H7 (cell line): Measurements from ENCODE around the gene CCDC39. TPM values are rescaled to one million over a fixed set of nuclear protein-coding genes. Genes with fewer than 3 reads are reported as not detected.
"Not testable (repeated sequence)": the region's sequence is repeated elsewhere in the genome, so short reads cannot be mapped to it uniquely, and the experiment has no call there.

ENCODE experiments used
- DNase-seq: peaks from one replicate; pipeline ENCODE4 v3.0.0; 2012
- H3K27me3 ChIP-seq: 2 replicates; pipeline ENCODE4 v1.6.0; 2011; ENCODE audit warnings: mild to moderate bottlenecking, low read length; ENCODE audit not compliant: control insufficient read depth, insufficient read depth
- H3K36me3 ChIP-seq: replicated peaks from 2 replicates; pipeline ENCODE4 v1.5.1; 2011; ENCODE audit warnings: low read length; ENCODE audit not compliant: control insufficient read depth, insufficient read depth
- H3K4me3 ChIP-seq: 2 replicates; pipeline ENCODE4 v1.5.1; 2011; ENCODE audit warnings: low read depth, mild to moderate bottlenecking, control low read depth, low read length, moderate library complexity; ENCODE audit not compliant: insufficient read depth
- total RNA-seq: library from RNA; depleted of rRNA; stranded (reverse); fragments of >200 nt; shearing (Covaris generic); gene quantifications from 2 replicates; pipeline ENCODE4 v1.2.3, GENCODE V29; 2014

CCDC39 gene
- total RNA-seq, 1 experiment from 2014 or later: 0.07 TPM

DNA sequence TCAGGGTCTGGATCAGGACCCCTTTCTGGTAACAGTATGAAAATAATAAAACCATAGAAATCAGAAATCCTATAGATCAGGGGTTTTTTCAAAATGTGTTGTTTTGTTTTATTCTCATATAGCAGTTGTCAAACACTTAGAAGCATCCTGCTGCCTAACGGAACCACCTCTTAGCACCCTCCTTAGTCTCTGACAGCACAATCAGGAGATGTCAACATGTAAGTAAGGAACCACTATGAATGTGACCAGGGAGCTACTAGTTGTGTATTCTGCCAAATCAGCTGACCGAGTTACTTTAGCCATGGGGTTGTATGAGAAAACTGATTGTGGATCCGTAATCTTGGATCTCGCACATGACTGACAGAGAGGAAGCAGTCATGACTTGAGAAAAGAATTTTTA, 22.2 kb downstream of the CCDC39 start:
- H3K27me3 ChIP-seq: no peaks in the 10 kb centered on the region
- H3K4me3 ChIP-seq: no peak overlapping the region
- H3K36me3 ChIP-seq: no peaks in the 10 kb centered on the region
- no peak for DNase-seq

DNA sequence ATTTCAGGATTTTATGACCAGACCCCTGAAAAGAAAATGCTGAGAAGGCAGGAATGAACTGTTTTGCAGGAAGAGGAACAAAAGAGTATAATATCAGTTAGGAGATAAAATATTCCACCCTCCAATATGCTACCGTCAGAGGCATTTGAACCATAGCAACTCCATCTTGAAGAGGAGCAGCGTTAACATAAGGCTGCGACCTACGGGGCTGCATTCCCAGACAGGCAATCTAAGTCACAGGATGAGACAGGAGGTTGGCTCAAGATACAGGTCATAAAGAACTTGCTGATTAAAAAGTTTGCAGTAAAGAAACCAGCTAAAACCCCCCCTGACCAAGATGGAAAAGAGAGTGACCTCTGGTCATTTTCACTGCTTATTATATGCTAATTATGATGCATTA, 22.9 kb downstream of the CCDC39 start:
- no peak overlapping the region for H3K4me3 ChIP-seq
- H3K36me3 ChIP-seq: no peaks in the 10 kb centered on the region
- no peaks in the 10 kb centered on the region for H3K27me3 ChIP-seq
- no peak for DNase-seq

DNA sequence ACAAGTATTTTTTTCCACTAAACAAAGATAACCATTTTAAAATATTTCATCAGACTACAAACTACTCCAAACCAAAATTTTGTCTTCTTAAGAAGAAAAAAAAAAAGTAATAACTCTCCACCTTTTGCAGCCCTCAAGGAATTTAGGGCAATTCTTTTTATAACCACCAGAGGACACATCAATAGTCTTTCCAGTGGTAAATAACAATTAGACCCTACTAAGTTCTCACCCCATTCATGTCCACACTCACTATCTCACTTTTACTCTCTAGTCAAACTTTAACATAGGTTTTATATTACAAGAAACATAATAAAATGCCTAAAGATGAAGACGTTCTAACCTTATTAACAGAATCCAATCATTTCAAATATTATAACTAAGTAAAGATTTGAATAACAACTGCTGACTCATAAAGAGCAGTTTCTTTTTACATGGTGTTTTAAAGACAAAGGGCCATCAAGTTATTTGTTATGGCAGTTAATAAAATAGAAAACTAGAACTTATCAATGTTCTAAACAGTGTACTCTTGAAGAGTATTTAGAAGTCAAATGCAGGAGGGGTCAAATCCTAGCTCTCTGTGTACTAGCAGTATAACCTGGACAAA, 33.0 kb downstream of the CCDC39 start:
- Histone ChIP-seq H3K36me3 (no peaks in the 10 kb centered on the region), H3K4me3 (no peak overlapping the region), H3K27me3 (no peaks in the 10 kb centered on the region)
- peak; percentile 29 for DNase-seq

DNA sequence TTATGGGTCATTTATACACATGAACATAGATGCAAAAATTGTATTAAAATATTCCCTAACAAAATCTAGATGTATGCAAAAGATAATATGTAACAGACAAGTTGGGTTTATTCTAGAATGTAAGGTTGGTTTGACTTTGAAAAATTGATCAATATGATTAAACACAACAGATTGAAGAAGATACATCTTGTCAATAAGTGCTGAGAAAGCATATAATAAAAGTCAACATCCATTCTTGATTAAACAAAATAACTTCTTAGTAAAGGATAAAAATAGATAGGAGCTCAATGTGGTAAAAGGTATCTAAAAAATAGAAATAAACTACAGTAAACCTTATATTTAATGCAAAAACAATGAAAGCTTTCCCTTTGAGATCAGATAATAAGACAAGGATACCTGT, 38.3 kb downstream of the CCDC39 start:
- no peaks in the 10 kb centered on the region for H3K36me3 ChIP-seq
- no peaks in the 10 kb centered on the region for H3K27me3 ChIP-seq
- H3K4me3 ChIP-seq: no peak overlapping the region
- no peak for DNase-seq

DNA sequence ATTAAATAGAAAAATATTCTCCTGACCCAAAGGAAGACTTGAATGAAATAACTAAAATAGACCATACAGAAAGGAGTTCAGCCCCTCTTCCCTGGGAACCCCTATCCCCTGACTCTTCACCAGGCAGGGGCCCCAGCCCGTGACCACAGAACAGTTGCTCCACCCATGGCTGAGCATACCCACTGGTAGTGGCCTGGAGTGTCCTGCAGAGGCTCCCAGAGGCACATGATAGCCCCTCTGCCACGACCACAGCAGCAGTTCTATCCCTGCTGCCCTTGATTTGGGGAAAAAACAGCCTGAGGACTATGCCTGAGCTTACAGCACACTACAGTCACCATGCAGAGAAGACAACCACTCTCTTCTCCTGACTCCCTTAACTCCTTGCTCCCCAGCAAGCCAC, 45.6 kb downstream of the CCDC39 start:
- no peaks in the 10 kb centered on the region for H3K27me3 ChIP-seq
- peak; percentile 7 for DNase-seq
- H3K36me3 ChIP-seq: no peaks in the 10 kb centered on the region
- H3K4me3 ChIP-seq: no peak overlapping the region

DNA sequence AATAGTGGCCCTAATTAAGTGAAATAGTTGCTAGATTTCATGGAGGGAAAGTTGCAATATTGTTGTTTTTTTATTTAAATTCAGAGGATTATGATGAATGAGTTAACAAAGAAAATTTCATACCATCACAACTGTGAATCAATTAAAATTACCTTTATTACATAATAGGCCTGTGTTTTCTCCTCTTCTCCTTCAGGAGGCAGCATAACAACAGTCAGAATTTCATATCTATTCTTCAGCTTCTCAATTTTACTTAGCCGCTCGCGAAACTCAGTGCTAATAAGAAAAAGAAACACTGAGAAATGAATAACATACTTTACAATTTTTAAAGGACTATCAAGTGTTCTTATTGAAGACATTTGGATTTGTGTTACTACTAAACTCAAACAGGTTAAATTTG, 48.0 kb downstream of the CCDC39 start:
- no peaks in the 10 kb centered on the region for H3K36me3 ChIP-seq
- no peaks in the 10 kb centered on the region for H3K27me3 ChIP-seq
- no peak for DNase-seq
- H3K4me3 ChIP-seq: no peak overlapping the region

DNA sequence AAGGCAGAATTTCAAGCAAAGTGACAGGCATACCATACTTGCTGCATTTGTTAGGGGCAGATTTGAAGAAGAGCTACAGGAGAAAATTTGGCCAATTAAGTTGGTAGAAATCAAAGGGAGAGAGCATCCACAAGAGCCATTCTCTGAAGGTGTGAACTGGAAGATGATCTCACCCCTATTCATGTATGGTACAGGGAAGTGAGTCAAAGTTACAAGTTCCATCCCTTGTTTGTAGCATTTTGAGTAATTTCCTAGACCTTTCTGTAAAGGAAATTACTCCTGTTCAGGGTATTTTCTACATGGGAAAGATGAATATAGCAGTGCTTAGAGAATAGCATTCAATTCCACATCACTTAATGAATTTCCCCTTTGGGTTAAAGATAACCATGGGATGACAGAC, 48.9 kb downstream of the CCDC39 start:
- Histone ChIP-seq H3K36me3 (no peaks in the 10 kb centered on the region; the same call in 1 of the 2 replicates), H3K4me3 (no peak overlapping the region), H3K27me3 (no peaks in the 10 kb centered on the region)
- no peak for DNase-seq

DNA sequence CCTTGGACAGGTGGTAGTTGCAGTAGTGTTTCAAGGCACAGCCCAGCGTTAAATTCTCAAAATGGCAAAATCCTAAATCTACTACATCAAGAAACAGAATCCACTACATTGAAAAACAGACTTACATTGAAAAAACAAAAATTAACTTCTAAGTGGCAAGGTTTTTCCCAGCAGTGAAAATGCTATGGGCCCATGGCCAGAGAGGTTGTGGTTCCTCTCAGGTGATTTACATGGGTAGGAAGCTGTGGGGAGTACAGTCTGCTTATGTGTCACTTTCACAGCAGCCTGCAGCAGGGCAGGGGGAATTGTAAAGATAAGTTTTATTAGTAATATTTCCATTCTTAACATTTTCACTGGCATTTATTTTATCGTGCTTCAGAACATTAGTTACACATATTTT, 52.4 kb downstream of the CCDC39 start:
- H3K36me3 ChIP-seq: no peaks in the 10 kb centered on the region; the same call in 1 of the 2 replicates
- no peak for DNase-seq
- no peak overlapping the region for H3K4me3 ChIP-seq
- no peaks in the 10 kb centered on the region for H3K27me3 ChIP-seq

DNA sequence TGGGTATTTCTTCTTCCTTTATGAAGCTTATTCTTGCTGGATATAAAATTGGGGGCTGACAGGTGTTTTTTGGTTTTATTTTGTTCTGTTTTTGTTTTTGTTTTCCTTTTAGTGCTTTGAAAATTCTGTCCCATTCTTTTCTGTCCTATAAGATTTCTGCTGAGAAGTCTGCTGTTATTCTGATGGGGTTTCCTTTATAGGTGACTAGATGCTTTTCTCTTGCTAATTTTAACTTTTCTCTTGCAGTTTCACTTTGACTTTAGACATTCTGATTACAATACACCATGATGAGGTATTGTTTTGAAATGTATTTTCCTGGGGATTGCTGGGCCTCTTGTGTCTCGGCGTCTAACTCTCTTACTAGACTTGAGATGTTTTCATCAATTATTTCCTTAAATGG, 54.6 kb downstream of the CCDC39 start:
- Histone ChIP-seq H3K27me3 (no peaks in the 10 kb centered on the region), H3K4me3 (no peak overlapping the region), H3K36me3 (no peaks in the 10 kb centered on the region; the same call in 1 of the 2 replicates)
- DNase-seq: no peak

DNA sequence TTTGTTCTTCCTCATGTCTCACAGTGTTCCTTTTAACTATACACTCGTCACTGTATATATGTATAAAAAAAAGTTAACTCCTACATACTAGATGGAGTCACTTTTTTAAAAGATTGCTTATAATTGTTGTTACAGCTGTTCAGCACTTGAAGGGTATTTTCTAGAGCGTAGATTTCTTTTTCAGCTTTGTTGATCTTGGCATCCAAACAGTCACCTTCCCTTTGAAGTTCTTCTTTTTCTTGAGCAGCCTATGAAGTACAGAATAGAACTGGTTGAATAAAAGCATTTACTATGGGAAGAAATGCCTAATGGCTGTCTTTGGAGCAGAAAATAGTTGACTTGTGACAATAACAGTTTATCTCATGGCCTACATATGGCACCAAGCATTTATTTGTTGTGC, 59.6 kb downstream of the CCDC39 start:
- Histone ChIP-seq H3K27me3 (no peaks in the 10 kb centered on the region), H3K36me3 (no peaks in the 10 kb centered on the region), H3K4me3 (no peak overlapping the region)
- no peak for DNase-seq

DNA sequence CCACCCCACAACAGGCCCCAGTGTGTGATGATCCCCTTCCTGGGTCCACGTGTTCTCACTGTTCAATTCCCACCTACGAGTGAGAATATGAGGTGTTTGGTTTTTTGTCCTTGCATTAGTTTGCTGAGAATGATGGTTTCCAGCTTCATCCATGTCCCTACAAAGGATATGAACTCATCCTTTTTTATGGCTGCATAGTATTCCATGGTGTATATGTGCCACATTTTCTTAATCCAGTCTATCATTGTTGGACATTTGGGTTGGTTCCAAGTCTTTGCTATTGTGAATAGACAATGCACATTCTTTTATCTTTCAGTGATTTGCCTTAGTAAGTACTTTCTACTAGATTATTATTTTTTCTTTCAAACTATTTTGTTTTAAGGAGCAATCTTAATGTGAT, 60.7 kb downstream of the CCDC39 start:
- not testable (repeated sequence) for H3K27me3 ChIP-seq, H3K4me3 ChIP-seq, DNase-seq, H3K36me3 ChIP-seq

DNA sequence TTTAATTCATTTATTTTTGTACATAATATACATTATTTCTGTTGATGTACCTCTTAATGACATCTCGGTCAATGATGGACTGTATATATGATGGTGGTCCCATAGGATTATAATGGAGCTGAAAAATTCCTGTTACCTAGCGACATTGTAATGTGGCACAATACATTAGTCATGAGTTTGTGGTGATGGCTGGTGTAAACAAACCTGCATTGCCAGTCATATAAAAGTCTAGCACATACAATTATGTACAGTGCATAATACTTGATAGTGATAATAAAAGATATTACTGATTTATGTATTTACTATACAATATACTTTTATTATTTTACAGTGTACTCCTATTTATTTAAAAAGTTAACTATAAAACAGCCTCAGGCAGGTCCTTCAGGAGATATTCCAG, 62.2 kb downstream of the CCDC39 start:
- Histone ChIP-seq H3K4me3 (no peak overlapping the region), H3K36me3 (no peaks in the 10 kb centered on the region; the same call in none of the 2 replicates), H3K27me3 (no peaks in the 10 kb centered on the region)
- DNase-seq: no peak

DNA sequence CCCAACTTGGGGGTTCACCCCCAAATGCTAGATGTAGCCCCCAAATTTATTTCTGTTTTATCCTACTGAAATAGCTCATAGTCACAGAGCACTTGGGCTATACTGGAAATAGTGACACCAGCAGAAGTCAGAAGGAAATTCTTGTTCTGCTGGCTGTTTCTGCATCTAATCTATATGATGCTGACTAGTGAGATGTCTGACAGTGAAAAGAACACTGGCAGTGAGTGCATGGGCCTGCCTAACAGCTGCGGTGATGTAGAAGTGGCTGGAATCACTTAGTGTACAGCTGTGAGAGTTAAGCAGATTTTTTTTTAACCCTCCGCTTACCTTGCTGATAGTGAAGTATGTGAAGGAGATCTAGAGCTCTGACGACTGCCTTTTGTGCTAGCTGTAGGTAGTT, 63.3 kb downstream of the CCDC39 start:
- DNase-seq: no peak

DNA sequence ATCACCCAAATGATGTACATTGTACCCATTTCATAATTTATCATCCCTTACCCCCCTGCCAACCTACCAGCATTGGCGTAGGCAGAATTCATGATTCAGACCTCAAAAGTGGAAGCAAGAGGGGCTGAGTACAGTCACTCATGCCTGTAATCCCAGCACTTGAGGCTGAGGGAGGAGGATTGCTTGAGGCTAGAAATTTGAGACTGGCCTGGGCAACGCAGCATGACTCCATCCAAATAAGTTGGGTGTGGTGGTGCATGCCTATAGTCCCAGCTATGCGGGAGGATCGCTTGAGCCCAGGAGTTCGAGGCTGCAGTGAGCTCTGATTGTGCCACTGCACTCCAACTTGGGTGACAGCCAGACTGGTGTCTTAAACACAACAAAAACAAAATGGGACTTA, 66.9 kb downstream of the CCDC39 start:
- Histone ChIP-seq H3K27me3 (no peaks in the 10 kb centered on the region), H3K36me3 (peaks cover 4% of the 10 kb centered on the region), H3K4me3 (no peak overlapping the region)
- DNase-seq: no peak

More for the DNA sequence above, 63.3 kb downstream of the CCDC39 start:
- peaks cover 1% of the 10 kb centered on the region for H3K36me3 ChIP-seq
- H3K4me3 ChIP-seq: no peak overlapping the region
- no peaks in the 10 kb centered on the region for H3K27me3 ChIP-seq

DNA sequence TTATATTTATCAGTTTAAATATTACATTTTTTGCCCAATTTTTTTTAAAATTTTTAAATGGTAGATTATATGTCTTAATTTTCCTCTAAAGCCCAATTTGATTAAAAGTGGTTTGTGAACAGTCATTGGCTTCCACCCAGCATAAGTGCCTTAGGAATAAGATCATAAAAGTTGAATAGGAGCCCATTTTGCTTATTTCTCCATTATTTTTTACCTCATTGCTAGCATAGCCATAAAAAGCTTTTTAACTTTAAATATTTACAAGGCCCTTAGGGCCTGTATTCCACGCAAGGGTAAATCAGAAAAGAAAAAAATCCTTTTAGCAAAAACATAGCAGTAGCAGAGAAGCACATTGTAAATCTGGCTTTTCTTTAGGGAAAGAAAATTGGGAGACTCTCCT, 68.3 kb downstream of the CCDC39 start:
- H3K4me3 ChIP-seq: no peak overlapping the region
- no peaks in the 10 kb centered on the region for H3K27me3 ChIP-seq
- peaks cover 4% of the 10 kb centered on the region for H3K36me3 ChIP-seq
- no peak for DNase-seq
